Peyer's patch (tissue), 4 donors: ENCODE results near the gene AAR2.

ENCODE experiments used
- CTCF ChIP-seq, 6 experiments: fragments of 450-650 bp in 4 of 6; fragments of 200-600 bp in 2 of 6; sonication (generic) in 1 of 6; IDR thresholded peaks; one replicate each; pipeline ENCODE4 v1.5.1; 2017 to 2019; ENCODE audit warnings: antibody characterized with exemption in 6 of 6, mild to moderate bottlenecking in 3 of 6, moderate library complexity in 1 of 6
- POLR2A ChIP-seq, 2 donors: fragments of 450-650 bp; IDR thresholded peaks; one replicate each; pipeline ENCODE4 v1.5.1; 2017; ENCODE audit warnings: antibody characterized with exemption in 2 of 2, mild to moderate bottlenecking in 2 of 2, moderate library complexity in 2 of 2

GRCh38 chr20:36262440-36262839, 26.2 kb downstream of the AAR2 start:
- no peak for TF ChIP-seq POLR2A (IDR thresholded peaks at IDR 0.05)
- no peak for TF ChIP-seq CTCF (IDR thresholded peaks at IDR 0.05)
